Measurements from ENCODE around the gene ADAMTSL4.

DNA sequence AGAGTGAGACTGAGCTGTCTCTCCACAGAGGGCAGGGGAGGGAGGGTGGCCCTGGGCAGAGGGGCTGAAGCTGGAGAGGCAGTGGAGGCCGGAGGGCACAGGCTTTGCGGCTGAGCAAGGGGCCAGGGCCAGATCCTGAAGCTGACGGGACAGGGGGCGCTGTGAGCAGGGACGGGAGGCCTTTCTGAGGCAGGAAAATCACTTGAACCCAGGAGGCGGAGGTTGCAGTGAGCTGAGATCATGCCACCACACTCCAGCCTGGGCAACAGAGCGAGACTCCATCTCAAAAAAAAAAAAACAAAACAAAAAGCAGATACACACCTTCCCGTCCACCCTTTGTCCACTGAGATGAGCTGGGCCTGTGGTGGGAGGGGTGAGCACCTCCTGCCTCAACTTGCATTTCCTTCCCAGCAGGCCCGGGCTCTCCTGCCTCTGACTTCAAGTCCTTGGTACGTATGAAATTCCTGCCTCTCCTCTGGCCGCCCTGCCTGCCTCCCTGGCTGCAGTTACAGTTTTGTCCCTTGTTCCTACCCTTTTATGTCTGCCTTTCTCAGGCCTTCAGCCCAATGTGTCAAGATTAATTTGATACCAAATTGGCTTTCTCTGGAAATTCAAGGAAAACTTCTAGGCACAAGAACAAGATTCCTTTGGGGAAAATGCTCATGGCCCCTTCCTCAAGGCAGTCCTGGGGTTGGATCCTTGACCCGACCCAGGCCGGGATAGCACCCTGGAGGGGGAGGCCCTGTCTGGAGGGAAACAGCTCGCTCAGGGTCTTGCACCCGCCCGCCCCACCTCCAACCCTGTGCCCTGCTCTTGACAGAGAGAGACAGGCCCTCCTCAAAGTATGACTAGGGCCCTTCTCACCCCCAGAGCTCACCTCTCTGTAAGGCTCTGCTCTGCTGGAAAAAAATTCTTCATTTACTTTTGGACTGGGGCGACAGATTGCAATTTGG, 11.2 kb upstream of the ADAMTSL4 start:
- TF ChIP-seq POLR2A (IDR thresholded peaks at IDR 0.05) = no peak
- no peak for TF ChIP-seq CTCF (IDR thresholded peaks at IDR 0.05)
